ENCODE data around the gene LRRC71.

- TF ChIP-seq CTCF (IDR thresholded peaks at IDR 0.05) (no peak), POLR2A (IDR thresholded peaks at IDR 0.05) (no peak)
Measured at GRCh38 chr1:156898161-156898566, 22.3 kb upstream of the LRRC71 start.

Data from body of pancreas (tissue), 4 donors.